Spleen (tissue), 7 donors: ENCODE data around the gene SUSD3.

ENCODE experiments used
- CTCF ChIP-seq, 11 experiments: fragments of 200-600 bp in 7 of 11; fragments of 450-650 bp in 4 of 11; sonication (generic) in 4 of 11; IDR thresholded peaks in 8 of 11; conservative IDR thresholded peaks in 3 of 11; 1 replicate in 7 of 11; 2 replicates in 4 of 11; pipeline versions ENCODE4 v1.4.0 to v1.8.0; 2016 to 2021; ENCODE audit warnings: antibody characterized with exemption in 11 of 11, inconsistent platforms in 4 of 11, mild to moderate bottlenecking in 1 of 11
- POLR2A ChIP-seq, 3 donors: fragments of 450-650 bp; IDR thresholded peaks; one replicate each; pipeline ENCODE4 v1.5.1; 2017; ENCODE audit warnings: antibody characterized with exemption in 3 of 3, mild to moderate bottlenecking in 1 of 3
- POLR2AphosphoS5 ChIP-seq, 3 donors: sonication (generic); formaldehyde crosslinking; IDR thresholded peaks; one replicate each; pipeline ENCODE4 v1.5.1; 2017; ENCODE audit warnings: antibody characterized with exemption in 3 of 3
- donor health status: DM: no; HTN: no; CAD: no; lungs with moderate emphysema.
- donor health status: DM: no; HTN: no; CAD: no.
- donor health status: DM: no; HTN: no; CAD: no.

DNA sequence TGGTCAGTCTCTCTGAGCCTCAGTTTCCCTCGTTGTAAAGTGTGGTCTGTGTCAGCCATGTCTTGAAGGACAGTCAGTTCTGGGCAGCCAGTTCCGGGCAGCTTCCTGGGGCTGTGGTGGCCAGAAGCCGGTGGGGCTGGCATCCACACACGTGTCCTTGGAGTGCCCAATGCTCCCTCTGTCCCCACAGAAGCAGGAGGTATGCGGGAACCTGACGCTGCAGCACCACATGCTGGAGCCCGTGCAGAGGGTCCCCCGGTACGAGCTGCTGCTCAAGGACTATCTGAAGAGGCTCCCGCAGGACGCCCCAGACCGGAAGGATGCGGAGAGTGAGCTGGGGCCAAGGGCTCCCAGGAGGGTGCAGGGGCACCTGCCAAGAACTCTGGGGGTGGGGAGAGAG, 48.4 kb upstream of the SUSD3 start:
- no peak for TF ChIP-seq CTCF (IDR thresholded peaks at IDR 0.05 in 8 of 11, conservative IDR thresholded peaks at IDR 0.05 in 3 of 11)
- TF ChIP-seq POLR2AphosphoS5 (IDR thresholded peaks at IDR 0.05), result peak in 1 of 3 donors; percentile 23
- TF ChIP-seq POLR2A (IDR thresholded peaks at IDR 0.05), result no peak
